Cardiac fibroblast (primary cell): ENCODE results near the gene PBRM1.

Experiments
- DNase-seq, 2 donors: peaks; one replicate each; pipeline versions ENCODE4 v3.0.0 to v3.0.0-alpha.2; 2010; ENCODE audit warnings: low read depth in 2 of 2
- H3K4me3 ChIP-seq, 2 donors: replicated peaks in 1 of 2; 1 replicate in 1 of 2; 2 replicates in 1 of 2; pipeline ENCODE4 v1.5.1; 2011; ENCODE audit warnings: low read depth in 2 of 2, low read length in 2 of 2, mild to moderate bottlenecking in 2 of 2, moderate library complexity in 1 of 2
- TF ChIP-seq, protein P1 (sequence below): IDR thresholded peaks from one replicate; pipeline ENCODE4 v1.5.1; 2011; ENCODE audit warnings: low read depth, mild to moderate bottlenecking, low read length, inconsistent platforms

Gene PBRM1

DNA sequence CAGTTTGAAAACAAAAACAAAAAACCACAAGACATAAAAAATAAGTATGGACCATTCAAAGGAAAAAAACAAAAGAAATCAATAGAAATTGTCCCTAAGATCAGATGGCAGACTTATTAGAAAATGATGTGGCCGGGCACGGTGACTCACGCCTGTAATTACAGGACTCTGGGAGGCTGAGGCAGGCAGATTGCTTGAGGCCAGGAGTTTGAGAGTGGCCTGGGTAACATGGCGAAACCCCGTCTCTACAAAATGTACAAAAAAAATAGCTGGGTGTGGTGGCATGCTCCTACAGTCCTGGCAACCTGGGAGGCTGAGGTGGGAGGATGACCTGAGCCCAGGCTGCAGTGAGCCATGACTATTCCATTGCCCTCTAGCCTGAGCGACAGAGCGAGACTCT, 36.8 kb upstream of the PBRM1 start:
- no peak overlapping the region for H3K4me3 ChIP-seq
- TF ChIP-seq, protein P1, sequence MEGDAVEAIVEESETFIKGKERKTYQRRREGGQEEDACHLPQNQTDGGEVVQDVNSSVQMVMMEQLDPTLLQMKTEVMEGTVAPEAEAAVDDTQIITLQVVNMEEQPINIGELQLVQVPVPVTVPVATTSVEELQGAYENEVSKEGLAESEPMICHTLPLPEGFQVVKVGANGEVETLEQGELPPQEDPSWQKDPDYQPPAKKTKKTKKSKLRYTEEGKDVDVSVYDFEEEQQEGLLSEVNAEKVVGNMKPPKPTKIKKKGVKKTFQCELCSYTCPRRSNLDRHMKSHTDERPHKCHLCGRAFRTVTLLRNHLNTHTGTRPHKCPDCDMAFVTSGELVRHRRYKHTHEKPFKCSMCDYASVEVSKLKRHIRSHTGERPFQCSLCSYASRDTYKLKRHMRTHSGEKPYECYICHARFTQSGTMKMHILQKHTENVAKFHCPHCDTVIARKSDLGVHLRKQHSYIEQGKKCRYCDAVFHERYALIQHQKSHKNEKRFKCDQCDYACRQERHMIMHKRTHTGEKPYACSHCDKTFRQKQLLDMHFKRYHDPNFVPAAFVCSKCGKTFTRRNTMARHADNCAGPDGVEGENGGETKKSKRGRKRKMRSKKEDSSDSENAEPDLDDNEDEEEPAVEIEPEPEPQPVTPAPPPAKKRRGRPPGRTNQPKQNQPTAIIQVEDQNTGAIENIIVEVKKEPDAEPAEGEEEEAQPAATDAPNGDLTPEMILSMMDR: no peak
- DNase-seq: no peak

DNA sequence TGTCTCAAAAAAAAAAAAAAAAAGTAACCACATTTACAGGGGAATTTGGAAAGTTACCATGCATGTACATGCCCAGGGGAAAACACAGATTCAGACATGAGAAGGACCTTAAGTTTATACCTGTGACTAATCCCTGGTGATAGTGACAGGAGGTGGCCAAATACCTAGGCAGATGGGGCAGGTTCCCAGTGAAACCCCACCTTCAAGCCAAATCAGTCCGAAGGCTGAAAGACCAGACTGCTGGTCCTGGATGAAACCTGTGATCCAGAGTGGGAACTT, 36.0 kb upstream of the PBRM1 start:
- no peak overlapping the region for H3K4me3 ChIP-seq
- TF ChIP-seq, protein P1: no peak

DNA sequence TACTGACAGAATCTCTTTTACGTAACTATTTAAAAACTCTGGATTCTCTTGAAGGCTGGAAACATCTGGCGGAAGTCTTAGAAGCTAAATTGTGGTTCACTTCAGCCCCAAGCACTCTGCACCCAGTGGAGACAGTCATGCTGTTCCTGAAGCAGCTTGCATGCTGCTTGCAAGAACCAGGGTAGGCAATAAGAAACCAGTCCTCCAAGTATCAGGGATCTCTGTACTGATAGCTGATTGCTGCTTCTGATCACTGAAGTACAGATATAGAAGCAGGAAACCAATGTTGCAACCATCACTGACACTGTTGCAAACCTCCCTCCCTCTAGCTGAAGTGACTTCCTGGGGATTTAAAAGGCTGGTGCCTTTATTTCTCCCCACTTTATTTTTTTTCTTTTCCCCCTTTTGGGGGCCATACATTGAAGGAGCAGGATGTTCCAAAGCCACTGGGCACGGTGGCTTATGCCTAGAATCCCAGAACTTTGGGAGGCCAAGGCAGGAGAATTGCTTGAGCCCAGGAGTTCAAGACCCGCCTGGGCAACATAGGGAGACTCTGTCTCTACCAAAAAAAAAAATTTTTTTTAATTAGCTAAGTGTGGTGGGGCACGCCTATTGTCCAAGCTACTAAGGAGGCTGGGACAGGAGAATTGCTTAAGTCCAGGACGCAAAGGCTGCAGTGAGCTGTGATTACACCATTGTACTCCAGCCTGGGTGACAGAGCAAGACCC, 35.5 kb upstream of the PBRM1 start:
- no peak overlapping the region for H3K4me3 ChIP-seq
- TF ChIP-seq, protein P1: no peak
- peak; percentile 13 for DNase-seq

More for the DNA sequence above, 36.0 kb upstream of the PBRM1 start:
- DNase-seq: no peak

DNA sequence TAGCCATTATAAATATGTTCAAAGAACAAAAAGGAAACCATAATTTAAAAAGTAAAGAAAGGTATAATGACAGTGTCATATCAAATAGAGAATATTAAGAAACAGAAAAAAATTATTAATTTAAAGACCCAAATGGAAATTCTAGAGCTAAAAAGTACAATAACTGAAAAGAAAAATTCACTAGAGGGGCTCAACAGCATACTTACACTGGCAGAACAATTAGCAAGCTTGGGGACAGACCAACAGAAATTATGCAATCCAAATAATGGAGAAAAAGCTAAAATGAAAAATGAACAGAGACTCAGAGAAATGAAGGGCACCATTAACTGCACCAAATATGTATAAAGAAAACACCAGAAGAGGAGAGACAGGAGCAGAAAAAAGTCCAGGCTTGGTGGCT, 33.9 kb upstream of the PBRM1 start:
- H3K4me3 ChIP-seq: no peak overlapping the region
- TF ChIP-seq, protein P1: no peak
- no peak for DNase-seq

DNA sequence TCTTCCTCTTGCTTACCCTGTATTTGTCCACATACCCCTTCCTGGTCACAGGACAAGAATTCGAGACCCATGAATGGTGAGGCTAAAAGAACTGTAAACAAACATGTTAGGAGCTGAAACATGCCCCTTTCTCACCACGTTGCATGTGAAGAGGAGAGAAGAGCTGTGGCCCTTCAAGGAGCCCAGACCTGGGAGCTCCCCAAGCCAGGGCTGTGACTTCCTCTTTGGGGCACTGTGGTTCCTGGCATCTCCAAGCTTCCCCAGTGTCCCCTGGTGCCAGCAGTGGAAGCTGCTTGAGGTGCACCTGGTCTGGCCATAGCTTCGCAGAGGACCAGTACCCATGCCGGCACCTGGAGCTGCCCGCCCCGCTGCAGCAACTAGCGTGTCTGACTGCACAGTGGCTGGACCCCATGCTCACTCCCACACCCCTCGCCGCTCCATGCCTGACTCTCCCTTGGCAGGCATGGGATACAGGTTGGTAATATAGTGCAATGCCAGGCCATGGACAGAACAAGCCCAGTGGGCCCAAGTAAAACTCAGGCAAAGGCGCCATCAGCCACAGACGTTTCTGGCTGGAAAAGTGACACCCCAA, 30.1 kb upstream of the PBRM1 start:
- H3K4me3 ChIP-seq: no peak overlapping the region
- TF ChIP-seq, protein P1: no peak
- DNase-seq: no peak

DNA sequence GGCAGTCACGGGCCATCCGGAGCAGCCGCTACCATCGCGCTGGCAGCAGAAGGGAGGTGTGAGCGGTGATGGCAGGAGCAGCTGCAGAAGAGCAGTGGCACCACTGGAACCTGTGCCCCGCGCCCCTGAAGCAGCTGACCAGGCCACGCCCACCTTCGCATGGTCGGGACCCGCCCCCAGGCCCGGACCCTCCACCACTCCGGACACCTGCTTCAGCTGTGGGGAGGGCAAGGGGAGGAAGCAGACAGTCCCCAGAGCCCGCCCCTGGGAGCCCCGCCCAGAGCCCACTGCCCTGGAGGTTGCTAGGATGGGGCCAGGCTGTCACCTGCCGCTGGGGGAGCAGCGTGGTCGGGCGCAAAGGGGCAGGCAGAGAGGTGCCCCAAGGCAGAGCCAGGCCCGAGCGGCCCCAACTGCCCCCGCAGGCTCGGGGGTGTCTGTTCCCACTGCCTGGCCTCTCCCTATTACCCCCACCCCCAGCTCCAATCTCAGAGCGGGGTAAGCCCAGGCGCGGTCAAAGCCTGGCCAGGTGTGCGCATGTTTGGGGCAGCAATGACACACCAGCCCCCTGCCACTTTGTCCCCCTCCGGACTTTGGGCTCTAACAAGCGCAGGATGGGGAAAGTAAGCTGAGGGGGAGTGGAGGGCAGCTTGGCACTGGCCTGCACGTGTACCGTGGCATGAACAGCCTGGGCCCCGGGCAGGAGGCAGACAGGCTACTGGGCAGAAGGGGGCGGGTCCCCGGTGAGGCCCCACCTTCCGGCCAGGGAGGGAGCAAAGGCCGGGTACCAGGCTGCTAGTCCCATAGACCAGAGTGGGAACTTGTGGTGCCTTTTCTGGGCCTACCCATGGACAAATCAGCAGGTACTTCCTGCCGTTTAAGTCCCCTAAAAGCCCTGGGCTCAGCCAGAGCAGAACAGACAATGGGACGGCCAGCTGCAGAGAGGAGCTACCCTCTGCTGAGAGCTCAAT, 28.9 kb upstream of the PBRM1 start:
- no peak for DNase-seq
- TF ChIP-seq, protein P1: no peak
- H3K4me3 ChIP-seq: no peak overlapping the region
